ENCODE data around the gene LRRC36.

Gene LRRC36

DNA sequence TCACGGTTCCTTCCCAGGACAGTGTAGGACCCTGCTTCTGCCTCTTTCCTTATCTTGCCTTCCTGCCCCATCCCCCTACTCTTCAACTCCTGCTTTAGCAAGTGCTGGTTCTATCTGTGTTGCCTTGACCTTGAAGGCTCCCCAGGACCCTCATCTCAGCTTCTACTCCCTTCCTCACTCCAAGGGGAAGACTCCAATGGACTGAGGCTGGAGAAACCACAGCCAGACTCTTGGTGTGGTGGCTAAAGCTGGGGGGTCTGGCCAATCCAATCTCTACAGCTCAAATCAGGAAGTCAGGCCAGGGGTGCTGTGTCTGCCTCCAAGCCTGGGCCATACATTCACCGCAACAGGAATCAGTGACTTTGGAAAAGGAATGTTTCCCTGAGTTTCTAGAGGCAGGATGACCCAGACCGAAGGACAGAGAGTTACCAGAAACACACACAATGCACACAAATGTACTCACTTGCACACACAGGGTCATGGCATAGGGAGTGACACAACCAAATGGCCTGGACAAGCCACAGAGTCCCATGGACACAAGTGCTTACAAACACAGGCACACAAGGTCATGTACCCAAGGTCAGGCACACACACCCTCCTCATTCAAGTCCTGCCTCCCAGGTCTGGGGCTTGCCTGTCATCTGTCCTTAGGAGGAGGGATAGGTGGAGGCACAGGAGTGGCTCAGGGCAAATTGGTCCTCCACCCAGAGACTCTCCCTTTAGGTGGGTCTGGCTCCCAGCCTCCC, 102.6 kb downstream of the LRRC36 start:
- no peak for DNase-seq

DNA sequence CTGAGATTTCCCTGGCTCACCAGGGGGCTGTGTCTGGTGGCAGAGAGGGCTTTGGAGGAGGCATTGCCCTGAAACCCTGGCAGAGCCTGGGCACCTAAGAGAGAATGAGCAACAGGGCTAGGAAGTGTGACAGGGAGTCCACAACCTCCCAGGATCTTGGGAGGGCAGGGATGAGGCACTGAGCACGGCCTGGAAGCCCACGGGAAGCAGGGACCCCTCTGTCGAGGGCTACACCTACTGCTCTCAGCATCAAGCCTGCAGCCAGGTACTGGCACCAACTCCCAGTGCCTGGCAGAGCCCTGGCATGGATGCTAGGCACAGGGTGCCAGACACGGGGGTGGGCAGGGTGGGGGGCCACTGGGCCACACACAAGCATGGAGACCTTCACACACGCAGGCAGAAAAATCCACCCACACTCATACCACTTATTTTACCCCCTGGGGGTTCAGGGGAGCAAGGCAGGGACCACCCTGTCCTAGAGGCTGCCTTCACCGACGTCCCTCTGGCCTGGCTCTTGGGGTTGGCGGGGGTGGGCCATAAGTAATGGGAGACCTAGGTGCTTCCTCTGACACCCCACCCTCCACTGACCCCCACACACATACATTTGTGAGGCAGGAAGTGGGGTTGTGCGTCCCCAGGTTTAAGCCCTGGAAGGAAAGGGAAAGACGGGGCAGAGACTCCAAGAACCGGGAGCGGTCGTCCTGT, 103.3 kb downstream of the LRRC36 start:
- no peak for DNase-seq

GRCh38 chr16:67430504-67430976, 103.9 kb downstream of the LRRC36 start:
- DNase-seq: no peak

DNA sequence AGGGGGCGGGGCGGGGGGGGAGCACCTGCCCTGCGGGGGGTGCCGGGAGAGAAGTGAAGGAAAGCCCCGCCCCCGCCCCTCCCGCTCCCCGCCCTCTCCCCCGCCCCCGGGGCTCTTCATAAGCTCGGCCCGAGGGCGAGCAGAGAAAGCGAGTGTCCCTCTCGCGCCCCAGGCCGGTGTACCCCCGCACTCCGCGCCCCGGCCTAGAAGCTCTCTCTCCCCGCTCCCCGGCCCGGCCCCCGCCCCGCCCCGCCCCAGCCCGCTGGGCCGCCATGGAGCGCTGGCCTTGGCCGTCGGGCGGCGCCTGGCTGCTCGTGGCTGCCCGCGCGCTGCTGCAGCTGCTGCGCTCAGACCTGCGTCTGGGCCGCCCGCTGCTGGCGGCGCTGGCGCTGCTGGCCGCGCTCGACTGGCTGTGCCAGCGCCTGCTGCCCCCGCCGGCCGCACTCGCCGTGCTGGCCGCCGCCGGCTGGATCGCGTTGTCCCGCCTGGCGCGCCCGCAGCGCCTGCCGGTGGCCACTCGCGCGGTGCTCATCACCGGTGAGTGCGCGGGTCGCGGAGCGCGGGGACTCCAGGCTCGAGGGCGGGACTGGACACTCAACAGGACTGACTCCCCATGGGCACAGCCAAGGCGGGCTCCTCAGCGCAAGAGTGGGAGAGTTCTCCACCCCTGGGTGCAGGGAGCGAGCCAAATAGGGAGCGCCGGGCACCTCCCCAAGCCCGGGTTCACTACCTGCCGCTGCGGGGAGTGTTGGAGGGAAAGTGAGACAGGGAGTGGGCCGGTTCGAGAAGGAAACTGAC, 104.6 kb downstream of the LRRC36 start, which contains the start of gene HSD11B2:
Gene HSD11B2, plus strand, starts transcription at position 145 of the 798 bp plus-strand sequence. Its CDS starts 128 bp downstream, at position 273.
- DNase-seq: no peak

DNA sequence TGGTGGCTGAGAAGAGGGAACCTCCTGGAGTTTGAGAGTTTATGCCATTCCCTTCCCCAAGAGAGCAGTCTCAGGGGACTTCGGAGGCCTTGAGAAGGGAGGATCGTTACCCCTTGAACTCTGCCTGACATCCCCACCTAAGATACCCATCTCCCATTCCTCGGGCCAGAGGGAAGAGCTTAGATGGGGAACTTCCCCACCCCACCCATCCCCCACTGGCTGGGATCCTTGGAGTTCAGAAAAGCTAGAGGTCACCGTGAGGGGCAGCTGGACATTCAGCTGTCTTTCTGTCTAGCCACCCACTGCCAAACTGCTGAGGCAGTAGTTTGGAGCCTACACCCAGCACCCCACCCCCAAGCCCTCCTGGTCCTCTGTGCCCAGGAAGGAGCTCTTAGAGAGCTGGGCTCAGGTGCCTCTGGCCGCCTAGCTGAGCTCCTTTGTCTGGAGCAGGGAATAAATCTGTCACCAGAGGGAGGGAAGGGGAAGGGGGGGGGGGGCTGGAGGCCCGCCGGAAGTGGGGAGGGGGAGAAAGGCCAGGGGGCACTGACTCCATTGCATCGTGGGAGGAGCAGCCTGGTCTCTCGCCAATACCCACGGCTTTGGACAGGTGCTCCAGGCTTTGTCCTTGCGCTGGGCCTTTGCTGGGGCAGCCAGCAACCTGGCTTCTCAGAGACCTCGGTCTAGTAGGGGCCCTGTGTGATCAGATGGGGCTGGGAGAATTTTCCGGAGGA, 105.3 kb downstream of the LRRC36 start:
- no peak for DNase-seq

GRCh38 chr16:67432506-67432890, 105.9 kb downstream of the LRRC36 start:
- DNase-seq: no peak

DNA sequence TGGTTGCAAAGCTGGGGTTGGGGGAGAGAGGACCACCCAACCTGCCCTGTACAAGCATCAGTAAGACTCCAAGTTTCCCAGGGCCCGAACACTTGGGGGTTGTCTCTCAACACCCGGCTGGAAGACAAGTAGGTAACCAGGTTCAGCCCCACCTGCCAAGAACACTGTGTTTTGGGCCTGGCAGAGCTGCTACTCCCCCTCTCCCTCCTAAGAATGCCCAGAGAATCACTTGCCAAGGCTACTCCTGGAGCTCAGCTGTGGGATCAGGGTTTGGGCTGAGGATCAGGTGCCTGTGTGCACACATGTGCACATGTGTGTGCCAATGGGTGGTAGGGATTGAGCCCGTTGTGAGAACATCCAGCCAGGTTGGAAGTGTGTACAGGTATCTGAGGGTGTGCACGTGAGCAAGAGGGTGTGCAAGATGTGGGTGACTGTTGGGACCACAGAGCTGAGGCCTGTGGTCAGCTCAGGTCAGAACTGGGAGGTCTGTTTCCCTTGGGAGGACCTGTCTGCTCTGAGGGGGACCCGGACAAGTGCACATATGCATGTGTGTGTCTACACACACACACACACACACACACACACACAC, 106.6 kb downstream of the LRRC36 start:
- no peak for DNase-seq

Measured in NCI-H526 treated with DMSO at 0.1 percent for 48 hours (cell line).